ENCODE data around the gene TMEM100.

Gene TMEM100

GRCh38 chr17:55764610-55765009 is 41.9 kb upstream of the TMEM100 start:
- no peak for DNase-seq (ENCODE audit: extremely low read depth, low read depth)
- no peak for TF ChIP-seq CTCF (IDR thresholded peaks at IDR 0.05; ENCODE audit: low read depth, low read length, missing control alignments)
- H3K4me3 ChIP-seq (replicated peaks; ENCODE audit: low read depth, low read length) = no peak overlapping the region

- DNase-seq (ENCODE audit: extremely low read depth, low read depth) = no peak
- no peak for TF ChIP-seq CTCF (IDR thresholded peaks at IDR 0.05; ENCODE audit: low read depth, low read length, missing control alignments)
- no peak overlapping the region for H3K4me3 ChIP-seq (replicated peaks; ENCODE audit: low read depth, low read length)
Observed at GRCh38 chr17:55763856-55764255, 41.2 kb upstream of the TMEM100 start.

- no peak for TF ChIP-seq CTCF (IDR thresholded peaks at IDR 0.05; ENCODE audit: low read depth, low read length, missing control alignments)
- DNase-seq (ENCODE audit: extremely low read depth, low read depth) = no peak
Observed at GRCh38 chr17:55762086-55762858, 39.6 kb upstream of the TMEM100 start.

GRCh38 chr17:55760643-55761355 is 38.1 kb upstream of the TMEM100 start:
- no peak for TF ChIP-seq CTCF (IDR thresholded peaks at IDR 0.05; ENCODE audit: low read depth, low read length, missing control alignments)
- DNase-seq (ENCODE audit: extremely low read depth, low read depth) = no peak
- H3K4me3 ChIP-seq (replicated peaks; ENCODE audit: low read depth, low read length) = no peak overlapping the region

More at GRCh38 chr17:55762086-55762858, 39.6 kb upstream of the TMEM100 start:
- no peak overlapping the region for H3K4me3 ChIP-seq (replicated peaks; ENCODE audit: low read depth, low read length)

- TF ChIP-seq CTCF (IDR thresholded peaks at IDR 0.05; ENCODE audit: low read depth, low read length, missing control alignments) = no peak
- DNase-seq (ENCODE audit: extremely low read depth, low read depth) = no peak
Observed at GRCh38 chr17:55758171-55758570, 35.5 kb upstream of the TMEM100 start.

GRCh38 chr17:55757659-55758058 is 35.0 kb upstream of the TMEM100 start:
- no peak overlapping the region for H3K4me3 ChIP-seq (replicated peaks; ENCODE audit: low read depth, low read length)
- TF ChIP-seq CTCF (IDR thresholded peaks at IDR 0.05; ENCODE audit: low read depth, low read length, missing control alignments) = no peak

More at GRCh38 chr17:55758171-55758570, 35.5 kb upstream of the TMEM100 start:
- no peak overlapping the region for H3K4me3 ChIP-seq (replicated peaks; ENCODE audit: low read depth, low read length)

More at GRCh38 chr17:55757659-55758058, 35.0 kb upstream of the TMEM100 start:
- no peak for DNase-seq (ENCODE audit: extremely low read depth, low read depth)

Data from HFF-Myc (cell line).